ENCODE data around the gene LRRC1. TPM values are rescaled to one million over a fixed set of nuclear protein-coding genes. Genes with fewer than 3 reads are reported as not detected.

The LRRC1 gene
- total RNA-seq, 1 donor from 2014 or later = 7.5 TPM

- no peaks in the 10 kb centered on the region for H3K27me3 Mint-ChIP-seq (ENCODE audit: unreplicated experiment)
- DNase-seq (ENCODE audit: low spot score) = no peak
Observed at GRCh38 chr6:53922539-53922981, 127.8 kb downstream of the LRRC1 start.

GRCh38 chr6:53924277-53924676 lies 129.5 kb downstream of the LRRC1 start:
- no peaks in the 10 kb centered on the region for H3K4me1 Mint-ChIP-seq (ENCODE audit: unreplicated experiment)
- no peak for TF ChIP-seq CTCF (IDR thresholded peaks at IDR 0.05; ENCODE audit: unreplicated experiment)
- H3K27ac Mint-ChIP-seq (ENCODE audit: unreplicated experiment) = no peak overlapping the region
- H3K4me3 Mint-ChIP-seq (ENCODE audit: unreplicated experiment) = no peak overlapping the region
- H3K36me3 Mint-ChIP-seq (ENCODE audit: low read depth, unreplicated experiment) = no peaks in the 10 kb centered on the region
- H3K9me3 Mint-ChIP-seq (ENCODE audit: unreplicated experiment) = no peaks in the 10 kb centered on the region
- no peak for DNase-seq (ENCODE audit: low spot score)
- no peaks in the 10 kb centered on the region for H3K27me3 Mint-ChIP-seq (ENCODE audit: unreplicated experiment)

More at GRCh38 chr6:53922539-53922981, 127.8 kb downstream of the LRRC1 start:
- Mint-ChIP-seq H3K4me1 (ENCODE audit: unreplicated experiment) (no peaks in the 10 kb centered on the region), H3K27ac (ENCODE audit: unreplicated experiment) (no peak overlapping the region), H3K4me3 (ENCODE audit: unreplicated experiment) (no peak overlapping the region), H3K9me3 (ENCODE audit: unreplicated experiment) (no peaks in the 10 kb centered on the region), H3K36me3 (ENCODE audit: low read depth, unreplicated experiment) (no peaks in the 10 kb centered on the region)
- no peak for TF ChIP-seq CTCF (IDR thresholded peaks at IDR 0.05; ENCODE audit: unreplicated experiment)

GRCh38 chr6:53924821-53925422 lies 130.1 kb downstream of the LRRC1 start:
- Mint-ChIP-seq H3K4me1 (ENCODE audit: unreplicated experiment) (no peaks in the 10 kb centered on the region), H3K27me3 (ENCODE audit: unreplicated experiment) (no peaks in the 10 kb centered on the region)

GRCh38 chr6:53925891-53926290 lies 131.1 kb downstream of the LRRC1 start:
- DNase-seq (ENCODE audit: low spot score) = no peak
- no peaks in the 10 kb centered on the region for H3K4me1 Mint-ChIP-seq (ENCODE audit: unreplicated experiment)

More at GRCh38 chr6:53924821-53925422, 130.1 kb downstream of the LRRC1 start:
- Mint-ChIP-seq H3K4me3 (ENCODE audit: unreplicated experiment) (no peak overlapping the region), H3K27ac (ENCODE audit: unreplicated experiment) (no peak overlapping the region), H3K9me3 (ENCODE audit: unreplicated experiment) (no peaks in the 10 kb centered on the region), H3K36me3 (ENCODE audit: low read depth, unreplicated experiment) (no peaks in the 10 kb centered on the region)
- no peak for DNase-seq (ENCODE audit: low spot score)
- no peak for TF ChIP-seq CTCF (IDR thresholded peaks at IDR 0.05; ENCODE audit: unreplicated experiment)

More at GRCh38 chr6:53925891-53926290, 131.1 kb downstream of the LRRC1 start:
- H3K4me3 Mint-ChIP-seq (ENCODE audit: unreplicated experiment) = no peak overlapping the region
- no peak for TF ChIP-seq CTCF (IDR thresholded peaks at IDR 0.05; ENCODE audit: unreplicated experiment)
- H3K9me3 Mint-ChIP-seq (ENCODE audit: unreplicated experiment) = no peaks in the 10 kb centered on the region
- H3K27me3 Mint-ChIP-seq (ENCODE audit: unreplicated experiment) = no peaks in the 10 kb centered on the region
- no peak overlapping the region for H3K27ac Mint-ChIP-seq (ENCODE audit: unreplicated experiment)
- no peaks in the 10 kb centered on the region for H3K36me3 Mint-ChIP-seq (ENCODE audit: low read depth, unreplicated experiment)
